GM12891 (cell line): ENCODE data around the gene SLC5A10.

Experiments used
- POLR2A ChIP-seq: IDR thresholded peaks from 2 replicates; pipeline ENCODE4 v1.6.1; 2011; ENCODE audit warnings: low read depth, low read length, control low read depth
- SPI1 ChIP-seq: IDR thresholded peaks from 2 replicates; pipeline ENCODE4 v1.6.1; 2011; ENCODE audit warnings: low read depth, low read length, control low read depth

DNA sequence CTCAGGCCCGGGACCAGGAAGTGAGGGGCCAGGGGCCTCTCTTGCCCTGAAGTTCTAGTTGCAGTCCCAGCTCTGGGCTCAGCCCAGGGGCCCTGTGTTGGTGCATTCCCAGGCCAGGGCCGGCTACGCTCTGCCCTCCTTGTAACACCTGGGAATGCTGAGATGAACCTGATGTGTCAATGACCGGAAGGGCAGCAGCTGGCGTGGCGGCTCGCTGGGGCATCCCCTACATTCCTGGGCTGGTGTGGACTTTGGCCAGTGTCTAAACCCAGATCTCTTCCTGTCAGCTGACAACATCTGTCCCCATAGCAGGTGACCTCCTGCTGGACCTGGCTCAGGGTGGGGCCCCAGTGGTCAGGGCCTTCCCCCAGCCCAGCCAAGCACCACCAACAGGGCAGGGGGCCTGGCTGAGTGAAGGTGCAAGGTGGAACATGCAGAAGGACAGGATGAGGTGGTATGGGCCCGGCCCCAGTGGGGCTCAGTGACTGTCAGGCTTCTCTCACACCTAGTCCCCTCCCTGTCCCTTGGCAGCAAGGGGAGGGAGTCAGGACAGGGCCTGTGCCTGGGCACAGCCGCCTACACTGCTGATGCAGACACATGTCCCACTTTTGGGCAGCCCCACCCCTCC, 36.7 kb downstream of the SLC5A10 start:
- TF ChIP-seq SPI1 (no peak), POLR2A (no peak)
